T-helper 2 cell treated with Interferon-gamma antibody and Interleukin-4, amounts not matched to agents 5 μg/mL and 100 μg/mL, for 36 hours (primary cell): Measurements from ENCODE around the gene ESPNL.
"Not testable (repeated sequence)": the region's sequence is repeated elsewhere in the genome, so short reads cannot be mapped to it uniquely, and the experiment has no call there.

Experiments
- DNase-seq: peaks from one replicate; pipeline ENCODE4 v3.0.0; 2021; ENCODE audit warnings: low spot score
- H3K27ac Mint-ChIP-seq: one replicate; pipeline ENCODE4 v1.8.0; 2021; ENCODE audit warnings: mild to moderate bottlenecking, mixed read lengths
- H3K27me3 Mint-ChIP-seq: one replicate; pipeline ENCODE4 v1.8.0; 2021; ENCODE audit warnings: low read depth, mixed read lengths
- H3K36me3 Mint-ChIP-seq: one replicate; pipeline ENCODE4 v1.8.0; 2021; ENCODE audit warnings: low read depth, mixed read lengths
- H3K4me1 Mint-ChIP-seq: one replicate; pipeline ENCODE4 v1.8.0; 2021; ENCODE audit warnings: low read depth, mixed read lengths
- H3K4me3 Mint-ChIP-seq: one replicate; pipeline ENCODE4 v1.8.0; 2022; ENCODE audit warnings: mild to moderate bottlenecking, moderate library complexity, mixed read lengths
- H3K9me3 Mint-ChIP-seq: one replicate; pipeline ENCODE4 v1.8.0; 2021; ENCODE audit warnings: mixed read lengths

The ESPNL gene, protein sequence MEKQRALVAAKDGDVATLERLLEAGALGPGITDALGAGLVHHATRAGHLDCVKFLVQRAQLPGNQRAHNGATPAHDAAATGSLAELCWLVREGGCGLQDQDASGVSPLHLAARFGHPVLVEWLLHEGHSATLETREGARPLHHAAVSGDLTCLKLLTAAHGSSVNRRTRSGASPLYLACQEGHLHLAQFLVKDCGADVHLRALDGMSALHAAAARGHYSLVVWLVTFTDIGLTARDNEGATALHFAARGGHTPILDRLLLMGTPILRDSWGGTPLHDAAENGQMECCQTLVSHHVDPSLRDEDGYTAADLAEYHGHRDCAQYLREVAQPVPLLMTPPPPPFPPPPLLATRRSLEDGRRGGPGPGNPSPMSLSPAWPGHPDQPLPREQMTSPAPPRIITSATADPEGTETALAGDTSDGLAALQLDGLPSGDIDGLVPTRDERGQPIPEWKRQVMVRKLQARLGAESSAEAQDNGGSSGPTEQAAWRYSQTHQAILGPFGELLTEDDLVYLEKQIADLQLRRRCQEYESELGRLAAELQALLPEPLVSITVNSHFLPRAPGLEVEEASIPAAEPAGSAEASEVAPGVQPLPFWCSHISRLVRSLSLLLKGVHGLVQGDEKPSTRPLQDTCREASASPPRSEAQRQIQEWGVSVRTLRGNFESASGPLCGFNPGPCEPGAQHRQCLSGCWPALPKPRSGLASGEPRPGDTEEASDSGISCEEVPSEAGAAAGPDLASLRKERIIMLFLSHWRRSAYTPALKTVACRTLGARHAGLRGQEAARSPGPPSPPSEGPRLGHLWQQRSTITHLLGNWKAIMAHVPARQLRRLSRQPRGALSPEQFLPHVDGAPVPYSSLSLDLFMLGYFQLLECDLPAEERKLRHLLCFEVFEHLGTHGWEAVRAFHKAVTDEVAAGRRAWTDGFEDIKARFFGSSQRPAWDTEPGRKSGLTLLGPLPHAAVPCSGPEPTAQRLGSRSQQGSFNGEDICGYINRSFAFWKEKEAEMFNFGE

DNA sequence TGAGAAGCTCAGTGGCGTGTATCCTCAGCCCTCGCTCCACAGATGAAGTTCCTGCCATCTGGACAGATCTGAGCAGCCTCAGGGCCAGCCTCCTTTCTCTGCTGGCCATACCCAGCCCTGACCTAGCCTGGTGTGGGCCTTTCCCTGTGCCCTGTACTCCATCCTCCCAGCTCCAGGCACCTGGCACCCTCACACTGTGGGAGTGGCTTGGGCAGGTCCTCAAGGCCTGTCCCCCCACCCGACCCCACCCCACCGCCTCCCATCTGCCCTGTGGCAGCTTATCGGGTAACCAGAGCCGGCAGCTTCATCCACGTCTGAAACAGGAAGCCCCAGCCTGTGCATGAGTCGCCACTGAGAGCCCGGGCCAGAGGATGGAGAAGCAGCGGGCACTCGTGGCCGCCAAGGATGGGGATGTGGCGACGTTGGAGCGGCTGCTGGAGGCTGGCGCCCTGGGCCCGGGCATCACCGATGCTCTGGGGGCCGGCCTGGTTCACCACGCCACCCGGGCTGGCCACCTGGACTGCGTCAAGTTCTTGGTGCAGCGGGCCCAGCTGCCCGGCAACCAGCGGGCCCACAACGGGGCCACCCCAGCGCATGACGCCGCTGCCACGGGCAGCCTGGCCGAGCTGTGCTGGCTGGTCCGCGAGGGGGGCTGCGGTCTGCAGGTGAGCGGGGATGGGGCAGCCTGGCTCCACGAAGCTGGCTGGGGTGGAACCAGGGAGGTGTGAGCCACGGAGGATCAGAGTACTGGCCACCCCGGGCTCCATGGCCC, at the start of gene ESPNL:
Gene ESPNL (plus strand): TSS at position 292 of the 772 bp plus-strand sequence. CDS start 80 bp downstream, at position 372.
- no peaks in the 10 kb centered on the region for H3K9me3 Mint-ChIP-seq
- H3K36me3 Mint-ChIP-seq = peaks cover 8% of the 10 kb centered on the region
- H3K27me3 Mint-ChIP-seq = no peaks in the 10 kb centered on the region
- H3K4me3 Mint-ChIP-seq = no peak within 1 kb of the TSS
- H3K4me1 Mint-ChIP-seq = no peaks in the 10 kb centered on the region
- H3K27ac Mint-ChIP-seq = no peak within 1 kb of the TSS
- DNase-seq = no peak

- no peak overlapping the region for H3K27ac Mint-ChIP-seq
- DNase-seq = no peak
- no peak overlapping the region for H3K4me3 Mint-ChIP-seq
- peaks cover 5% of the 10 kb centered on the region for H3K27me3 Mint-ChIP-seq
- H3K9me3 Mint-ChIP-seq = peaks cover 6% of the 10 kb centered on the region
- H3K4me1 Mint-ChIP-seq = peaks cover 12% of the 10 kb centered on the region
- H3K36me3 Mint-ChIP-seq = peaks cover 2% of the 10 kb centered on the region
These were observed 46.9 kb upstream of the ESPNL start for GRCh38 chr2:238053191-238053776.

GRCh38 chr2:238055841-238056240, 44.3 kb upstream of the ESPNL start:
- DNase-seq = no peak
- Mint-ChIP-seq H3K4me1 (peaks cover 23% of the 10 kb centered on the region), H3K4me3 (no peak overlapping the region), H3K9me3 (peaks cover 4% of the 10 kb centered on the region), H3K36me3 (peaks cover 7% of the 10 kb centered on the region), H3K27me3 (peaks cover 5% of the 10 kb centered on the region), H3K27ac (no peak overlapping the region)

DNA sequence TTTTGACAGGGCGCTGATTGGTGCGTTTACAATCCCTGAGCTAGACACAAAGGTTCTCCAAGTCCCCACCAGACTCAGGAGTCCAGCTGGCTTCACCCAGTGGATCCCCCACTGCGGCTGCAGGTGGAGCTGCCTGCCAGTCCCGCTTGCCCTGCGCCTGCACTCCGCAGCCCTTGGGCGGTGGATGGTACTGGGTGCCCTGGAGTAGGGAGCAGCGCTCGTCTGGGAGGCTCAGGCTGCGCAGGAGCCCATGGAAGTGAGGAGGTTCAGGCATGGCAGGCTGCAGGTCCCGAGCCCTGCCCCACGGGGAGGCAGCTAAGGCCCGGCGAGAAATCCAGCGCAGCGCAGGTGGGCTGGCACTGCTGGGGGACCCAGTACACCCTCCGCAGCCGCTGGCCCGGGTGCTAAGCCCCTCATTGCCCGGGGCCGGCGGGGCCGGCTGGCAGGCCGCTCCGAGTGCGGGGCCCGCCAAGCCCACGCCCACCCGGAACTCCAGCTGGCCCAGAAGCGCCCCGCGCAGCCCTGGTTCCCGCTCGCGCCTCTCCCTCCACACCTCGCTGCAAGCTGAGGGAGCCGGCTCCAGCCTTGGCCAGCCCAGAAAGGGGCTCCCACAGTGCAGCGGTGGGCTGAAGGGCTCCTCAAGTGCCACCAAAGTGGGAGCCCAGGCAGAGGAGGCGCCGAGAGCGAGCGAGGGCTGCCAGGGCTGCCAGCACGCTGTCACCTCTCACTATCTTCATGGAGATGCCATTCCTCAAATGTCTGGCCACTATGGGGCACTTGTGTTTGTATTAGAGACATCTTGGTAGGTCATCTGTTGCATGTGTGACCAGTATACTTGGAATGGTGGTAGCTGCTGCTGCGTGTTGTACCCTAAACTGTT, 42.2 kb upstream of the ESPNL start:
- H3K4me3 Mint-ChIP-seq, H3K27ac Mint-ChIP-seq, H3K27me3 Mint-ChIP-seq, H3K36me3 Mint-ChIP-seq, DNase-seq, H3K9me3 Mint-ChIP-seq: not testable (repeated sequence)
- H3K4me1 Mint-ChIP-seq = peaks cover 39% of the 10 kb centered on the region

GRCh38 chr2:238059505-238059904, 40.6 kb upstream of the ESPNL start:
- Mint-ChIP-seq H3K27ac (no peak overlapping the region), H3K36me3 (peaks cover 10% of the 10 kb centered on the region), H3K27me3 (peaks cover 5% of the 10 kb centered on the region), H3K4me1 (peaks cover 51% of the 10 kb centered on the region), H3K4me3 (peak overlapping the region; percentile 93), H3K9me3 (peaks cover 4% of the 10 kb centered on the region)
- DNase-seq = no peak

- peaks cover 5% of the 10 kb centered on the region for H3K27me3 Mint-ChIP-seq
- peaks cover 4% of the 10 kb centered on the region for H3K9me3 Mint-ChIP-seq
- peaks cover 52% of the 10 kb centered on the region for H3K4me1 Mint-ChIP-seq
- no peak for DNase-seq
- H3K27ac Mint-ChIP-seq = peak overlapping the region; percentile 87
- peaks cover 14% of the 10 kb centered on the region for H3K36me3 Mint-ChIP-seq
- peak overlapping the region; percentile 93 for H3K4me3 Mint-ChIP-seq
These were observed 40.0 kb upstream of the ESPNL start for GRCh38 chr2:238060096-238060541.

GRCh38 chr2:238060542-238061314, 39.4 kb upstream of the ESPNL start, which contains the start of gene SCLY:
Gene SCLY (plus strand): TSS chr2:238061001. CDS start chr2:238061055, 54 bp downstream.
- Mint-ChIP-seq H3K4me1 (peaks cover 52% of the 10 kb centered on the region), H3K27ac (peak within 1 kb of the TSS; percentile 90)

GRCh38 chr2:238061315-238062202, 38.6 kb upstream of the ESPNL start:
- peak; percentile 17 for DNase-seq
- peaks cover 9% of the 10 kb centered on the region for H3K9me3 Mint-ChIP-seq
- peaks cover 25% of the 10 kb centered on the region for H3K36me3 Mint-ChIP-seq
- peak overlapping the region; percentile 60 for H3K27ac Mint-ChIP-seq
- peak overlapping the region; percentile 91 for H3K4me3 Mint-ChIP-seq
- H3K27me3 Mint-ChIP-seq = peaks cover 3% of the 10 kb centered on the region
- peaks cover 49% of the 10 kb centered on the region for H3K4me1 Mint-ChIP-seq

More at GRCh38 chr2:238060542-238061314, 39.4 kb upstream of the ESPNL start, which contains the start of gene SCLY:
- H3K4me3 Mint-ChIP-seq = peak within 1 kb of the TSS; percentile 93
- DNase-seq = peak; percentile 95
- H3K27me3 Mint-ChIP-seq = peaks cover 5% of the 10 kb centered on the region
- peaks cover 17% of the 10 kb centered on the region for H3K36me3 Mint-ChIP-seq
- H3K9me3 Mint-ChIP-seq = peaks cover 4% of the 10 kb centered on the region

DNA sequence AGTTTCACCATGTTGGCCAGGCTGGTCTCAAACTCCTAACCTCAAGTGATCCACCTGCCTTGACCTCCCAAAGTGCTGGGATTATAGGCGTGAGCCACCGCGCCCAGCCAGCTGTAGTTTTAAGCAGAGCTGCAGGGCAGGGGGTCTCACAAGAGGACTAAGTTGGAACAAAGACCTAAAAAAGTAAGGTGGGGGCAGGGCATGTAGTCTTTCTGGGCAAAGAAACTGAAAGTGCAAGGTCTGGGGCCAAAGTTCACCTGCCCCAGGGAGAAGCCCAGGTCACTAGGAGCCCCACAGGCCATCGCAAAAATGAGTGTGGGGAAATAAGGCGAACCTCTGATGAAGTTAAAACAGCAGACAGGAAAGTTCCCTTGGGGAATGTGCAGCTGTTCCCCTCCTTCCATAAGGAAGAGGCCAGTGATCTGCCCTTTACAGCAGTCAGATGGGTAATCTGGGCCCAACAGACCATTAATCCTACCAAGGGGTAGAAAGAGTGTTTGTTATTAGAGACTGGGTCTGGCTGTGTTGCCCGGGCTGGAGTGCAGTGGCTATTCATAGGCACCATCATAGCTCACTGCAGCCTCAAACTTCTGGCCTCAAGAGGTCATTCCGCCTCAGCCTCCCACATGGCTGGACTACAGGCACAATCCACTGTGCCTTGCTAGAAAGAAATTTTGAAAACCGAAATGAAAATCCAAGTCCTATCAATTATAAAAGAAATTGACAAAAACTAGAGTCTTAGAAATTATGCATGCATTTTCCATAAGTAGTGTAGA, 36.5 kb upstream of the ESPNL start:
- no peaks in the 10 kb centered on the region for H3K27me3 Mint-ChIP-seq
- no peak for DNase-seq
- H3K9me3 Mint-ChIP-seq = peaks cover 23% of the 10 kb centered on the region
- peaks cover 46% of the 10 kb centered on the region for H3K36me3 Mint-ChIP-seq
- no peak overlapping the region for H3K27ac Mint-ChIP-seq
- H3K4me1 Mint-ChIP-seq = peaks cover 60% of the 10 kb centered on the region
- peak overlapping the region; percentile 10 for H3K4me3 Mint-ChIP-seq

- Mint-ChIP-seq H3K4me3 (no peak overlapping the region), H3K9me3 (peaks cover 20% of the 10 kb centered on the region), H3K36me3 (peaks cover 47% of the 10 kb centered on the region), H3K4me1 (peaks cover 63% of the 10 kb centered on the region), H3K27me3 (no peaks in the 10 kb centered on the region), H3K27ac (no peak overlapping the region)
- DNase-seq = no peak
These were observed 35.8 kb upstream of the ESPNL start for GRCh38 chr2:238064376-238064775.
